ENCODE measurements around the gene DHX38.

DNA sequence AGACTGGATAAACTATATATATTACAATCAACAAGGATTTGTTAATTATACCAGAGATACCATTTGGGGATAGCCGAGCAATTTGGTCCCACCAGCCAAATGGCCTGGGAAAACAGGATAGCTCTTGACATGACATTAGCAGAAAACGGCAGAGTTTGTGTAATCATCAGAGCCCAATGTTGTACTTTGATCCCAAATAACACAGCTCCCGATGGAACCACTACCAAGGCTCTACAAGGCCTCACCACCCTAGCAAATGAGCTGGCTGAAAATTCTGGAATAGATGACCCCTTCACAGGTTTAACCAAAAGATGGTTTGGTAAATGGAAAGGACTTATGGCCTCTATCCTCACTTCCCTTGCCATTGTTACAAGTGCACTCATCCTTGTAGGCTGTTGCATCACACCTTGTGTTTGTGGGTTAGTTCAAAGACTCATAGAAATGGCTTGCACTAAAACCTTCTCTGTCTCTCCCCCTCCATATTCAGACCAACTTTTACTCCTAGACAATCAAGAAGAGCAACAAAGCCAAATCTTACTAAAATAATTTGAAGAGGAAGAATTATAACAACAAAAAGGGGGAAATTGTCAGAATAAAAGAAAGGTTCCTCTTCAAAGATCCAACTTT lies 9.8 kb upstream of the DHX38 start:
- no peak for TF ChIP-seq CTCF (IDR thresholded peaks at IDR 0.05)
- no peak for TF ChIP-seq POLR2A (IDR thresholded peaks at IDR 0.05; ENCODE audit: low read depth)
- TF ChIP-seq POLR2AphosphoS5 (IDR thresholded peaks at IDR 0.05): no peak

Data from esophagus muscularis mucosa (tissue), 3 donors.